Ishikawa (cell line): ENCODE data around the gene LMF1.

Experiments
- CREB1 ChIP-seq: IDR thresholded peaks from 2 replicates; pipeline ENCODE4 v1.6.1; 2012; ENCODE audit warnings: low read depth
- EP300 ChIP-seq: IDR thresholded peaks from 2 replicates; pipeline ENCODE4 v1.6.1; 2012; ENCODE audit warnings: borderline replicate concordance
- FOXM1 ChIP-seq: IDR thresholded peaks from 2 replicates; pipeline ENCODE4 v1.6.1; 2012; ENCODE audit warnings: low read depth, borderline replicate concordance
- RAD21 ChIP-seq: IDR thresholded peaks from 2 replicates; pipeline ENCODE4 v1.6.1; 2012; ENCODE audit warnings: low read depth
- TEAD4 ChIP-seq: IDR thresholded peaks from 2 replicates; pipeline ENCODE4 v1.6.1; 2012
- TF ChIP-seq, protein P1 (sequence below): IDR thresholded peaks from 2 replicates; pipeline ENCODE4 v1.6.1; 2012; ENCODE audit warnings: low read depth, mild to moderate bottlenecking
- TF ChIP-seq, protein P2 (sequence below): IDR thresholded peaks from 2 replicates; pipeline ENCODE4 v1.6.1; 2012

- TF ChIP-seq CREB1 = no peak
- no peak for TF ChIP-seq EP300
- no peak for TF ChIP-seq TEAD4
- TF ChIP-seq, protein P1, sequence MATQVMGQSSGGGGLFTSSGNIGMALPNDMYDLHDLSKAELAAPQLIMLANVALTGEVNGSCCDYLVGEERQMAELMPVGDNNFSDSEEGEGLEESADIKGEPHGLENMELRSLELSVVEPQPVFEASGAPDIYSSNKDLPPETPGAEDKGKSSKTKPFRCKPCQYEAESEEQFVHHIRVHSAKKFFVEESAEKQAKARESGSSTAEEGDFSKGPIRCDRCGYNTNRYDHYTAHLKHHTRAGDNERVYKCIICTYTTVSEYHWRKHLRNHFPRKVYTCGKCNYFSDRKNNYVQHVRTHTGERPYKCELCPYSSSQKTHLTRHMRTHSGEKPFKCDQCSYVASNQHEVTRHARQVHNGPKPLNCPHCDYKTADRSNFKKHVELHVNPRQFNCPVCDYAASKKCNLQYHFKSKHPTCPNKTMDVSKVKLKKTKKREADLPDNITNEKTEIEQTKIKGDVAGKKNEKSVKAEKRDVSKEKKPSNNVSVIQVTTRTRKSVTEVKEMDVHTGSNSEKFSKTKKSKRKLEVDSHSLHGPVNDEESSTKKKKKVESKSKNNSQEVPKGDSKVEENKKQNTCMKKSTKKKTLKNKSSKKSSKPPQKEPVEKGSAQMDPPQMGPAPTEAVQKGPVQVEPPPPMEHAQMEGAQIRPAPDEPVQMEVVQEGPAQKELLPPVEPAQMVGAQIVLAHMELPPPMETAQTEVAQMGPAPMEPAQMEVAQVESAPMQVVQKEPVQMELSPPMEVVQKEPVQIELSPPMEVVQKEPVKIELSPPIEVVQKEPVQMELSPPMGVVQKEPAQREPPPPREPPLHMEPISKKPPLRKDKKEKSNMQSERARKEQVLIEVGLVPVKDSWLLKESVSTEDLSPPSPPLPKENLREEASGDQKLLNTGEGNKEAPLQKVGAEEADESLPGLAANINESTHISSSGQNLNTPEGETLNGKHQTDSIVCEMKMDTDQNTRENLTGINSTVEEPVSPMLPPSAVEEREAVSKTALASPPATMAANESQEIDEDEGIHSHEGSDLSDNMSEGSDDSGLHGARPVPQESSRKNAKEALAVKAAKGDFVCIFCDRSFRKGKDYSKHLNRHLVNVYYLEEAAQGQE = no peak
- no peak for TF ChIP-seq RAD21
- no peak for TF ChIP-seq FOXM1
- TF ChIP-seq, protein P2, sequence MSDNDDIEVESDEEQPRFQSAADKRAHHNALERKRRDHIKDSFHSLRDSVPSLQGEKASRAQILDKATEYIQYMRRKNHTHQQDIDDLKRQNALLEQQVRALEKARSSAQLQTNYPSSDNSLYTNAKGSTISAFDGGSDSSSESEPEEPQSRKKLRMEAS = no peak
Measured at GRCh38 chr16:878886-879285, 91.9 kb downstream of the LMF1 start.
